Measurements from ENCODE around the gene GTF2F1.
"Not testable (repeated sequence)": the region's sequence is repeated elsewhere in the genome, so short reads cannot be mapped to it uniquely, and the experiment has no call there.

The GTF2F1 gene

DNA sequence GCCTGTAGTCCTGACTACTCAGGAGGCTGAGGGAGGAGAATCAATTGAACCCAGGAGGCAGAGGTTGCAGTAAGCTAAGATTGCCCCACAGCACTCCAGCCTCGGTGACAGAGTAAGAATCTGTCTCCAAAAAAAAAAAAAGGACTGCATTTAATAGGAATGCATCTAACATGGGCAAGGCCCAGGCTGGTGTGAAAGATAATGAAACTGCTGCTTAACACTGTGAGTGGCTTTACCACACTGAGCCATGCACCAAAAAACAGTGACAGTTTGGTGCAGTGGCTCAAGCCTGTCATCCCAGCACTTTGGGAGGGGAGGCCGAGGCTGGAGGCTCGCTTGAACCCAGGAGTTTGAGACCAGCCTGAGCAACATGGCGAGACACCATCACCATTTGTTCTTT is 8.6 kb downstream of the GTF2F1 start:
- no peak for DNase-seq (ENCODE audit: low spot score)

GRCh38 chr19:6383188-6383587 is 9.8 kb downstream of the GTF2F1 start:
- no peak for DNase-seq (ENCODE audit: low spot score)

DNA sequence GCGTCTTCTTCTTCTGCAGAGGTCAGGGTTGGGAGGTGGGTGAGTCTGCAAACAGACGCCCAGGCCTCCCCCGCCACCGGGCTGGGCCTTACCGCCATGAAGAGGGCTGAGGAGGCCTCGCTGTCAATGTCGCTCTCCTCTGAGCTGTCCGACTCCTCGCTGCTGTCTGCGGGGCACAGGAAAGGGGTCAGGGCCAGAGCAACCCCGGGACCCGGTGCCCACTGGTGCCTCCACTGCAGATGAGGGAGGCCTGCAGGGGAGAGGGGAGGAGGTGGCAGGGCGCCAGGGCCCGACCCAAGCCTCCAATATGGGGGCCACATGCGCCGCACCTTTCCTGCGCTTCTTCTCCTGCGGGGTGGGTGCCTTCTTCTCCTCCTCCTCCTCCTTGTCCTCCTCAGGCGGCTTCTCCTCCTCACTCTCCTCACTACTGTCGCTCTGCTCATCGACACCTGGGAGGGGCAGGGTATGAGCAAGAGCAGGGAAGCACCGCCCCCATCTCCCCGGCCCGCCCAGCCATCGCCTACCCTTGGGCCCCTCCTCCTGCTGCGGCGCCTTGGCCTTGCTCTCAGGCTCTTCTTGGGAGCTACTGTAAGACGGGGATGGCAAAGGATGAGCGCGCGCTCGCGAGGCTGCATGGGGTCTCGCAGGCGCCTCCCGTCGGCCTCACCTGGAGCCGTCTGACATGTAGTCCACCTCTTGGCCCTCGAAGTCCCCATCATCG is 11.8 kb downstream of the GTF2F1 start:
- DNase-seq (ENCODE audit: low spot score) = no peak

DNA sequence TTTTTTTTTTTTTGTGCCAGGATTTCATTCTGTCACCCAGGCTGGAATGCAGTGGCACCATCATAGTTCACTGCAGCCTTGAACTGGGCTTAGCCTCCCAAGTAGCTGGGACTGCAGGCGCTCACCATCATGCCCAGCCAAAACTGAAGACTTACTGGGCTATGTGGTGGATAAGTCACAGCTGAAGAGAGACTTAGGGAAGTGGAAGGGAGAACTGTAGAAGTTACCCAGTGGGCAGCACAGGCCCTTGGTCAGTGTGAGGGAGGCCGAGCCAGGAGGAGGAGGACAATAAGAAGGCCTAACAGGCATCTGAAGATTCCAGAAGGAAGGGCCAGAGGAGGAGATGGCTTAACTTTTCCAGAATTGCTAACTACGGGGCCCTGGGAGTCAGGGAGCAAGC is 13.2 kb downstream of the GTF2F1 start:
- no peak for DNase-seq (ENCODE audit: low spot score)

DNA sequence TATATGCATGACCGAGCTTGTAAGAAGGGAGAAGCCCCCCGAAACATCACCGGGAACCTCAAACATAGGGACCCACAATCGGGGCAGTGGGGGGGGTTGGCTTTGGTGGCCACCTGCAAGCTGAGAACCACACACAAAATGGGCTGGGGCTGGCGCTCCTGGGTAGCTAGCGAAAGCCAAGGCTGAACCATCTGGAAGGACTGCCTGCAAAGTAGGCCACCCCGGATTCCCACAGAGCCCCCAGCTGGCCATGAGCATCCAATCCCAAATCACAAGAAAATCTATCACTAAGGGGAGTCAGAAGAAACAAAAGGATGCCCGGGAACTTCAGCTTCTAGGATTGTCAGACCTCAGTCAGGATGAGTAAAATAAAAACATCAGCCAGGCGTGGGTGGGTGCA is 14.5 kb downstream of the GTF2F1 start:
- no peak for DNase-seq (ENCODE audit: low spot score)

DNA sequence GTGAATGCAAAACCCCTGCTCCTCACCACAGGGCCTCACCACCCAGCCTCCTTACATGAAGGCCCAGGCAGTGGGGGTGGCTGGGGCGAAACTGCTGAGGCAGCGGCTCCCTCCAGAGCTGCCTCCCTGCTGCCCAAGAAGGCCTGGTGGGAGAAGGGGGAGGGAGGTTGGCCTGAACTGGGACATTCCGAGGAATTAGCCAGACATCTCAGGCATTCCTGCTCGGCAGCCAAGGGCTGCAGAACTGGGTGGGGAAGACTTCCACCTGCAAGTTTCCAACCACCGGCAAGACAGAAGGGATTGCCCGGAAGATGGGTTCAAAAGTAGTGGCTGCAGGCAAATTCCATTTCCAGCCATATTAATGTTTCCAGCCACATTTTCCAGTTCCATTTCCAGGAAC is 14.9 kb downstream of the GTF2F1 start:
- DNase-seq (ENCODE audit: low spot score) = no peak

DNA sequence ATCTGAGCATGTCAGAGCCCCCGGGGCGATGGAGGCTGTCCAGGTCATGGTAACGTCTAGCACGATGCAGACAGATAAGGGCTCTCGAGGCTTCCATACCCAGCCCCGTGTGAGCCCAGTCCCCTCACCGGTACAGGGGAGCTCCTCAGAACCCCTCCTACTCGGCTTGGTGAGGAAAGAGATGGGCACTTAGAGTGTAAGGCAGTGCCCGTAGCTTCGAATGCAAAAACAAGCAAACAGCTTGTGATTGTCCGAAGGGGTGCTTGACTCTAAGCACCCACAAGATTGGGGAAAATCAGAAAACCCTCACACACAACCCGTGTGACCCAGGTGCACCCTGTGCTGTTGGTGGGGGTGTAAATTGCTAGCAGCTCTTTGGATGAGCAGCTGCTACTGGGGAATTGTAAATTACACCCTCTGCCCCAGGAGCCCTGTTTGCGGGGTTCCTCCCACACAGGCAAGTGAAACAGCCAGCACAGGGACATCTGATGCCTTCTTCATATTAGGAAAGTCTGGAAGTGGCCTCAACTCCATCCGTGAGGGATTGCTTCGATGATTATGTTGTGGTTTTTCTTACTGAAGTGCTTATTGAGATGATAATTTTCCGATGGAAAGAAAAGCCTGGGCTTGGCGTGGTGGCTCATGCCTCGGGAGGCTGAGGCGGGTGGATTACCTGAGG is 16.3 kb downstream of the GTF2F1 start:
- DNase-seq (ENCODE audit: low spot score) = no peak

- no peak for DNase-seq (ENCODE audit: low spot score)
These were observed 17.5 kb downstream of the GTF2F1 start, which contains the start of gene PSPN for GRCh38 chr19:6375411-6376010. TSS of gene PSPN (minus strand) at chr19:6375933. CDS start at chr19:6375849, 84 bp downstream.

DNA sequence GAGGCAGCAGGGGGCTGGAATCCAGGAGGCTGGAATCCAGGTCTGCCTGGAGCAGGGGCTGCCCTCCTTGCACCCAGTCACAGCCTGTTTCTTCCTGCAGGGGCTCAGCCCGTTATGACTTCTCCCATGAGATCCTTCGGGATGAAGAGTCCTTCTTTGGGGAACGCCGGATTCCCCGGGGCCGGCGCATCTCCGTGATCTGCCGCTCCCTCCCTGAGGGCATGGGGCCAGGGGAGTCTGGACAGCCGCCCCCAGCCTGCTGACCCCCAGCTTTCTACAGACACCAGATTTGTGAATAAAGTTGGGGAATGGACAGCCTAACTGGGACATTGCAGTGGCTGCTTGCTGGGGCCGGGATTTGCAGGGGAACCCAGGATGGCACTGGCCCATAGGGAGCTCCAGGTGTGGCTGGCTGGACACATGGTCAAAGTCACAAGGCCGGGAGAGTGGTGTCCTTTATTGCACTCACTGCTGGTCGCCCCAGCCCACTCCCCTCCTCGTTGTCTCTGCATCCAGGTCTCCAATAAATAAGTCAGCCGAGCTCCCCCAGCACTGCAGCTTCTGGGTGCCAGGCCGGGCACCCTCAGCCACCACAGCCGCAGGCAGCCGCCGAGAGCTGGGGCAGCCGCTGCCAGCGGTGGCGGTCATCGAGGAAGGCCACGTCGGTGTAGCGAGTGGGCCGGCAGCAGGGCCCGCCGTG is 18.1 kb downstream of the GTF2F1 start:
- DNase-seq (ENCODE audit: low spot score) = no peak

DNA sequence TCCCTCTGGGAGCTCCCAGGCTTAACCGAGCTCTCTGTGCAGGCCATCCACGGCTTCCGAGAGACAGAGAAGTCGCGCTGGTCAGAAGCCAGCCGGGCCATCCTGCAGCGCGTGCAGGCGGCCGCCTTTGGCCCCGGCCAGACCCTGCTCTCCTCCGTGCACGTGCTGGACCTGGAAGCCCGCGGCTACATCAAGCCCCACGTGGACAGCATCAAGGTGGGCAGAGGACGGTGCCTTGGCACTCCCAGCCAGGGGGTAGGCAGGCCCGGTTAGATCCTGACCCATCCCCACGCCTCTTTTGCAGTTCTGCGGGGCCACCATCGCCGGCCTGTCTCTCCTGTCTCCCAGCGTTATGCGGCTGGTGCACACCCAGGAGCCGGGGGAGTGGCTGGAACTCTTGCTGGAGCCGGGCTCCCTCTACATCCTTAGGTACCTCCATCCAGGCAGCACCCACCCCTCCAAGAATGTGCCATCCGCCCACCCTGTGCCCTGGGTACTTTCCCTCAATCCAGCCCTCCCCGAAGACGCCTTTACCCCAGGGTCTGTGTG is 18.7 kb downstream of the GTF2F1 start:
- no peak for DNase-seq (ENCODE audit: low spot score)

DNA sequence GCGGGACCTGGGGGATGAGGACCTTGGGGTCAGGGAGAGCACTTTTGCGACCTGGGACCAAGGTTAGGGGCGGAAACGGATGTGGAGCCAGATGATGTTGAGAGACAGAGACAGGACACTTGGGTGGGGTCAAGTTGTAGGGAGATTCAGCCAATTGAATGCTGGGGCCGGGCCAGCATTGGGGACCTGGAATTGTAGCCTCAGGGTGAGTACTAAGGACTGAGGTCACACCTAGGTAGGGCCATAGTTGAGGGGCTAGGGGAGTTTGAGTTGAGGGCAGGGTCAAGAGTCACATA is 19.2 kb downstream of the GTF2F1 start:
- no peak for DNase-seq (ENCODE audit: low spot score)

GRCh38 chr19:6373096-6373812 is 19.7 kb downstream of the GTF2F1 start:
- peak; percentile 91 for DNase-seq (ENCODE audit: low spot score)

DNA sequence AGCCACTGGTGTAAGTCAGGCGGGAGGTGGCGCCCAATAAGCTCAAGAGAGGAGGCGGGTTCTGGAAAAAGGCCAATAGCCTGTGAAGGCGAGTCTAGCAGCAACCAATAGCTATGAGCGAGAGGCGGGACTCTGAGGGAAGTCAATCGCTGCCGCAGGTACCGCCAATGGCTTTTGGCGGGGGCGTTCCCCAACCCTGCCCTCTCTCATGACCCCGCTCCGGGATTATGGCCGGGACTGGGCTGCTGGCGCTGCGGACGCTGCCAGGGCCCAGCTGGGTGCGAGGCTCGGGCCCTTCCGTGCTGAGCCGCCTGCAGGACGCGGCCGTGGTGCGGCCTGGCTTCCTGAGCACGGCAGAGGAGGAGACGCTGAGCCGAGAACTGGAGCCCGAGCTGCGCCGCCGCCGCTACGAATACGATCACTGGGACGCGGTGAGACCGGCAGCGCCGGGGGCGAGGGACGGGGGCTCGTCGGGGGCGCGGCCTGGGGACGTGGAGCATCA is 20.3 kb downstream of the GTF2F1 start, which contains the start of gene ALKBH7:
Gene ALKBH7 (plus strand): TSS at position 201 of the 502 bp plus-strand sequence. CDS start 27 bp downstream, at position 228.
- no peak for DNase-seq (ENCODE audit: low spot score)

DNA sequence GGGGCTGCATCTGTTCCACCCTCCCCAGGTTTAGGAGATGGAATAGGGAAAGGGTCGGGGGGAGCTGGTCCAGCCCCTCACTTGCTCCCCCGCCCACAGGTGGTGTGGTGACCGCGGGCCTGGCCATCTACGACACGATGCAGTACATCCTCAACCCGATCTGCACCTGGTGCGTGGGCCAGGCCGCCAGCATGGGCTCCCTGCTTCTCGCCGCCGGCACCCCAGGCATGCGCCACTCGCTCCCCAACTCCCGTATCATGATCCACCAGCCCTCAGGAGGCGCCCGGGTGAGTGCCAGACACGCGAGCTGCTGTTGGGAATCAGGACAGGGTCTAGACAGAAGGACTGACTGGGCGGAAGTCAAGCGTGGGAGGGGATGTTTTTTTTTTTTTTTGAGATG is 28.6 kb downstream of the GTF2F1 start:
- no peak for DNase-seq (ENCODE audit: low spot score)

- DNase-seq (ENCODE audit: low spot score) = no peak
These were observed 30.6 kb downstream of the GTF2F1 start for GRCh38 chr19:6362351-6362801.

DNA sequence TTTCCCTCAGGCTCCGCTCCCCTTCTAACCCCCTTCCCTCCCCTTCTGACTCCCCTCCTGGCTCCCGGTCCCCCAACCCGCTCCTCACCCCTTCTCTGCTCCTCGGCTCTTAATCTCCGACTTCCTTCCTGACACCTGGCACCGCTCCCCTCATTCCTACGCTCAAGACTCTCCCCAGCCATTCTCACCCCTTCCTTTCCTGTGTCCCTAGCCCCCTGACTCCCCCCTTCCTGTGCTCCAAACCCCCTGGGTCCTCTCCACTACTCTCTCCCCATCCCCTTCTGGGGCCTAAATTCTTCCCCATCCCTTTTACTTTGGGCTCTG is 31.0 kb downstream of the GTF2F1 start:
- DNase-seq (ENCODE audit: low spot score) = no peak

GRCh38 chr19:6360857-6361216 is 32.1 kb downstream of the GTF2F1 start:
- DNase-seq (ENCODE audit: low spot score) = not testable (repeated sequence)

DNA sequence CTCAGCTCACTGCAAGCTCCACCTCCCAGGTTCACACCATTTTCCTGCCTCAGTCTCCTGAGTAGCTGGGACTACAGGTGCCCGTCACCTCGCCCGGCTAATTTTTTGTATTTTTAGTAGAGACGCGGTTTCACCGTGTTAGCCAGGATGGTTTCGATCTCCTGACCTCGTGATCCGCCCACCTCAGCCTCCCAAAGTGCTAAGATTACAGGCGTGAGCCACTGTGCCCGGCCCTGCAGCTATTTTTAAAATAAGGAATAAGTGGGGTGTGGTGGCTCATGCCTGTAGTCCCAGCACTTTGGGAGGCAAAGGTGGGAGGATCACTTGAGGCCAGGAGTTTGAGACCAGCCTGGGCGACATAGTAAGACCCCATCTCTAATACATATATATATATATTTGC is 32.5 kb downstream of the GTF2F1 start:
- not testable (repeated sequence) for DNase-seq (ENCODE audit: low spot score)

DNA sequence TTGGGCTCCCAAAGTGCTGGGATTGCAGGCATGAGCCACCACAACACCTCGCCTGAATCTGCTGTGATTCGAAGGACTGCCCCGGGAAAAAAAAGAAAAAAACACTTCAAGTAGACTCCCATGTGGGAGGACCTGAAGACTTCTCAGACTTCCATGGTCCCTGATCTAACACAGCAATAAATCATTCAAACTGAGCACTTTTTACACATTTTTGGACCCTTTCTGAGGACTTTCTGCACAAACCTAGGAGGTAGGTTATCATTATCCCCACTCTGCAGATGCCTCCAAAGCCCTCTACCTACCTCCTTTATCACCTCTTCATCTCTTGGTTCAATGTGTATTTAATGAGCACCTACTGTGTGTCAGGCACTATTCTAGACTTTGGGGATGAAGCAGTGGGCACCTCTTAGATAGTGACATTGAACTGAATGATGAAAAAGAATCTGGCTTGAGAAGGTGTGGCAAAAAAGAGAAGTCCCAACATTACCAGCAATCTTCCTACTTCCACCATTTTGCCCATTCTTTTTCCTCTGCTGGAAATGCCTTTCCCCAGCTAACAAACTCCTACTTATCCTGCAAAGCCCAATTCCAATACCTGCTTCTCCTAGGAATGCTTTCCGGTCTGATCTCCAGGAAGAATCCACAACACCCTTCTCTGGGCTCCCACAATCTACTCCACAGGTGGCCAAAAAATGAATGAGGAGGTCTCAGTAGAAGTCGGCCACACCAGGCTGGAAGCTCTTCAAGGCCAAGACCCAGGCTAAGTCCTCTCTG is 33.2 kb downstream of the GTF2F1 start:
- no peak for DNase-seq (ENCODE audit: low spot score)

DNA sequence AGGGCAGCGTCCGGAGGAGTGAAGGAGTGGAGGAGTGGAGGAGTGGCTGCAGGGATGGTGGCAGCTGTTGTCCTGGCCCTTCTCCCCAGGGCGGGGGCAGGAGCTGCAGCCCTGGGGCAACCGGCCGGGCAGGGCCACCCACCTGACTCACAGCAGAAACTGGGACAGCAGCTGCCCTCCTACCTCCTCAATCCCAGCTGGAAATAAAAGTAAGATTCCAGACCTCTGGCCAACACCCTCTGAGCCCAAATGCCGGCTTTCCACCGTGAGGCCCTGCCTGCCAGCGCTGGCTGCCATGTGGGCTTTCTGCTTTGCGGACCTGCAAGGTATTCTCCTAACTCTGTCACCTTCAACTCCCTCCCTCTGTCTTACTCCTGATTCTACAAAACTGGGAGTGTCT is 35.0 kb downstream of the GTF2F1 start:
- DNase-seq (ENCODE audit: low spot score) = no peak

DNA sequence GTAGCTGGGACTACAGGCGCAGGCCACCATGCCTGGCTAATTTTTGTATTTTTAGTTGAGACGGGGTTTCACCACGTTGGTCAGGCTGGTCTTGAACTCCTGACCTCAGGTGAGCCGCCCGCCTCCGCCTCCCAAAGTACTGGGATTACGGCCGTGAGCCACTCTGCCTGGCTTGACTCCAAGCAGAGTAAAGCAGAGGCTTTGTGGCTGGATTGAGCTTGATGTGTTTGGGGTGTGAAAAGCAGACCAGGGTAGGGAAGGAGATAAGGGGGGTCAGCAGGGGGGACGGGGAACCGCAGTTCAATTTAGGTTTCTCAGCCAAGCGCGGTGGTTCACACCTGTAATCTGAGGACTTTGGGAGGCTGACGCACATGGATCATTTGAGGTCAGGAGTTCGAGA is 35.8 kb downstream of the GTF2F1 start:
- no peak for DNase-seq (ENCODE audit: low spot score)

Measured in HuH-7 (cell line).